Activated T-cell treated with anti-CD3 and anti-CD28 coated beads for 1 hour (primary cell): ENCODE measurements around the gene CCDC28B.
"Not testable (repeated sequence)": the region's sequence is repeated elsewhere in the genome, so short reads cannot be mapped to it uniquely, and the experiment has no call there.

Experiments used
- DNase-seq: peaks from one replicate; pipeline ENCODE4 v3.0.0-alpha.2; 2020; ENCODE audit warnings: low read depth

CCDC28B gene

GRCh38 chr1:32200226-32201010 is at the start of gene CCDC28B:
Gene CCDC28B (plus strand): TSS chr1:32200595. CDS start chr1:32201936, 1,341 bp downstream.
- DNase-seq: peak; percentile 32

- no peak for DNase-seq
Measured at GRCh38 chr1:32150847-32151246, 49.5 kb upstream of the CCDC28B start.

DNA sequence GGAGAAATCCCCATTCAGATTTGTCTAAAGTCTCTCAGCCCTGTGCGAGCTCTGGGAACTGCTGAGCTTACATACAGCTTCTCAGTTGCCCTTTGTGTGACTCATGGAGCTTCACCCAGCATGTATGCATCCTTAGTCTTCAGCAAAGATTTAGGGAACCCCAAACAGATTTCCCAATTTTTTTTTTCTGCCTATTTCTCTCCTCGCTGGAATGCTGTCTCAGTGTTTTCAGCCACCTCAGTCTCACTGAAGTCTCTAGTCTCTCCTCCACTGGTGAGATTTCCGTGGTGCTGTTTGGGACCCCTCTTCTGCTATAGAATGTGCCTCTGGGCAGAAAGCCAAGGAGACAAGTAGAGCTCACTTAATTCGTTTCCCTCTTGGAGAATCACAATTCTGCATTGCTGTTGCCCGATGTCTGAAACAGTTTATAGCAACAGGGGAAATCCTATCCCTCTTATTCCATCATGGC is 49.0 kb upstream of the CCDC28B start:
- no peak for DNase-seq

DNA sequence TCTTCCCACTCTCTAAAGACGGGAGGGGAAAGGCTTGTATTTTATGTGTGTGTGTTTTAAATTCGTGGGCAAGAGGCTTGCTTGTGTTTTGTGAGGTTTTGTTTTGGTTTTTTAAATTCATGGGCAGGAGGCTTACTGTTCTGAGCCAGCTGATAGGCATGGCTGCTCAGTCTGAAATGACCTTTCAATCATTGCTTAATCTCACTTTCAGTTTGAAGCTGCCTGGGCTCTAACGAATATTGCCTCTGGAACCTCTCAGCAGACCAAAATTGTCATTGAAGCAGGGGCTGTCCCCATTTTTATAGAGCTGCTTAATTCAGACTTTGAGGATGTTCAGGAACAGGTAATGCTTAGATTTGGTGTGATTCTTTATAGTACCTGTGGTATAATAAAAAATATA is 41.2 kb upstream of the CCDC28B start:
- no peak for DNase-seq

- DNase-seq: no peak
Measured at GRCh38 chr1:32163405-32163804, 37.0 kb upstream of the CCDC28B start.

- not testable (repeated sequence) for DNase-seq
Measured at GRCh38 chr1:32165633-32166032, 34.8 kb upstream of the CCDC28B start.

- no peak for DNase-seq
Measured at GRCh38 chr1:32170991-32171390, 29.4 kb upstream of the CCDC28B start.

DNA sequence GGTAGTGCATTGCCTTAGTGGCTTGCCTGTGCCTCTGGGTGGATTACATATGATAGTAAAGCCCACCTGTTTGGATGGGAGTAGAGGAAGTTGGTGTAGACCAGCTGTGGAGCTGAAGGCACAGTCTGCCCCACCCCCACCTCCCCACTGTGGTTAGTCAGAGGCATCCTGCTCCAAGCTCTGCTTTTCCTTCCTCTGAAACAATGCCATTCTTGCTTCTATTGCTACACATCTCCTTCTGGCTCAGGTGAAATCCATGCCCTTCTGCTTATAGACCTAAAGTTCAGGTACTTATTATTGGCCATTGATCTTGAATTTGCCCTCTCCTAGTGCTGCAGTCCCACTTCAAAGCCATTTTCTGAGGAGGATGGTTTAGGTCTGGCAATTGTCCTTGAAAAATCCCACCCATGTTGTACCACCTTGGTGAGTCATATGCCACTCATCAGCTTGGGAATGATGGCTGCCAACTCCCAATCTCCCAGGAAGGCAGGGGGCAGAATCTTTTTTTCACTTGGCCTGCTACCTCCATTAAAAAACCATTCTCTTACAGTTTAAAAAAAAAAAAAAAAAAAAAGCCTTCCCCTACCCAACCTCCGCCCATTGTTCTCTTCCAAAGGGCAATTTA is 27.7 kb upstream of the CCDC28B start:
- no peak for DNase-seq

DNA sequence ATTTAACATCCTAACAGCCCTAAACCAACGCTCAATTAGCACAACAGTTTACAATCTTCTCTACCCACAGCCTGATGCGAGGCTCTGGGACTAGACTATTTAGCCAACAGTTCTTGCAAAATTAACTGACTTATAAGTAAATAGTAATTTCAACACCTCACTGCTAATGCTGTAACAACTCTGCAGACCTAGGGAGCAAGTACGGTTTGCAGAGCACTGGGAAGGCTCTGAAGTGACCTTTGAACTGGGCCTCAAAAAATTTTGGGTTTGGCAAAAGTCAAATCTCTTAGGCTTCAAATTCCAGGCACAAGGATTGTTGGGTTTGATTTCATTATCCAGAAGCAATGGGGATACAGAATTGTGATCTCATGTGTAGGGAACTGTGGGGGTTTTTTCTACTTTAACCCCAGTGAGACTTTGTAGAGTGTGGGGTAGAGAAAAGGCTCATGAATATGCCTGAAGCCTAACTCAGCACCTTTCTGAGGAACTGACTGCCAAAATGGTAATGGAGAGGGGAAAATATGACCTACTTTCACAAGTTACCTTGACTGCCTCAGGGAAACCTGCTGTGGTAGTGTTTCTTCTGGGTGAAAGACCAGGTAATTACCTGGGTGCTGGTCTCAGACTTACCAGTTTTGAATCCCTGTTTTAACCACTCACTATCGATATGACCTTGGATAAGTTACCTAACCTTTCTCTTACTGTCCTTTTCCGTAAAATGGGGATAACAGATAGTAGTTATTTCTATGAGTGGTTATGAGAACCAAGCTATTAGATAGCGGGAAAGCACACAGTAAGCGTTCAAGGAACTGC is 21.8 kb upstream of the CCDC28B start:
- no peak for DNase-seq

- DNase-seq: no peak
Measured at GRCh38 chr1:32179193-32179442, 21.3 kb upstream of the CCDC28B start.

GRCh38 chr1:32179443-32180185 is 20.8 kb upstream of the CCDC28B start, which contains the start of gene TXLNA:
Gene TXLNA (plus strand): TSS chr1:32179675. CDS start chr1:32180346, 671 bp downstream.
- peak; percentile 85 for DNase-seq

DNA sequence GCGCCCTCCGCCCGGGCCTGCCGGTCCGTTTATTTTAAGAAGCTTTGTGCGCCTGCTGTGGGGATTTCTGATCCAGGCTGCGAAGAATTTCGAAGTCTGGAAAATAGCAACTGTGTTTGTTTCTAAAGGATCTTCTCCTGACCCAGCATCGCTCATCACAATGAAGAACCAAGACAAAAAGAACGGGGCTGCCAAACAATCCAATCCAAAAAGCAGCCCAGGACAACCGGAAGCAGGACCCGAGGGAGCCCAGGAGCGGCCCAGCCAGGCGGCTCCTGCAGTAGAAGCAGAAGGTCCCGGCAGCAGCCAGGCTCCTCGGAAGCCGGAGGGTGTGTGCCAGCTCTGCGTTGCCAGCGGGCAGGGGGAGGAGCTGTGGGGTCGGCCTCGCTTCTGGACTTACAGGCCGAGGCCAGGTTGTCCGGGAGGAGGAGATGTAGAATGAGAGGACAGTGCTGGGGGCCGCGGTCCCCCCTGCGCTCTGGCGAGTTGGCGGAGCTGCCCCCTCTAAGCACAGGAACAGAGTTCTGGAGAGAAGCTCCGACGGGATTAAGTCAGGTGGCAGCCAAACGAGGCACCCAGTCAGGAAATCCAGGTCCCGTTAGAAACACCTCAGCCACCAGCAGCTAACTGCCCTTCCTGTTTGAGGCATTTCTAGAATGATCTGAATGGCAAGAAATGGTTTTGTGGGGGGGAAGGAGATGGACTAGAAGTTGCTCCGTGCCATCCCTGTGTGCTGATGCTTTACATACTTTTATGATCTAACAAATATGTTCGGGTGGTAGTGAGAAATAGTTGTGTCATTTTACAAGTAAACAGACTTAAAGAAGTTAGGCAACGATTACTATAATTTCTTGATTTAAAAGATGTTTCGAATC is 20.0 kb upstream of the CCDC28B start:
- no peak for DNase-seq

DNA sequence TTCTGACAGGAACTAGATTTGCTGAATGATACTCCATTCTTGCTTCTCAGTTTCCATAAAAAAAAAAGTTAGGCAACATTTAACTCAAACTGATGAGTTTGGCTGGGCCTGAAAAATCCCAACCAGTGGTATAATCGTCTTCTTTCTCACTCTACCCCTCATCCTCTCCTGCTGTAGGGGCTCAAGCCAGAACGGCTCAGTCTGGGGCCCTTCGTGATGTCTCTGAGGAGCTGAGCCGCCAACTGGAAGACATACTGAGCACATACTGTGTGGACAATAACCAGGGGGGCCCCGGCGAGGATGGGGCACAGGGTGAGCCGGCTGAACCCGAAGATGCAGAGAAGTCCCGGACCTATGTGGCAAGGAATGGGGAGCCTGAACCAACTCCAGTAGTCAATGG is 19.3 kb upstream of the CCDC28B start:
- DNase-seq: no peak

GRCh38 chr1:32181563-32181962 is 18.8 kb upstream of the CCDC28B start:
- DNase-seq: no peak

DNA sequence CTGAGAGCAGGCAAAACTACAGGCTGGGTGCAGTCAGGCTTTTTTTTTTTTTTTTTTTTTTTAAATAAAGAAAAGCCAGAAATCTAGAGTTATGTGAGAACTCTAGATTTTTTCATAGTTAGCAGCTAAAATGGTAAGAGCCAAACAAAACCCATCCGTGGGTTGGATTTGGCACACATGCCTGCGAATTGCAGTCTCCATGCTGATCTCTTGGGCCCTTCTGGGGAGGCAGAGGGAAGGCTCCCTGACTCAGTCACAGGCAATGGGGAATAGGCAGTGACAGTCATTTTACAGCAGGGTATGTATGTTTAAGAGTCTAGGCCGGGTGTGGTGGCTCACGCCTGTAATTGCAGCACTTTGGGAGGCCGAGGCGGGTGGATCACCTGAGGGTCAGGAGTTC is 18.3 kb upstream of the CCDC28B start:
- no peak for DNase-seq

- DNase-seq: no peak
Measured at GRCh38 chr1:32184650-32185049, 15.7 kb upstream of the CCDC28B start.

- DNase-seq: no peak
Measured at GRCh38 chr1:32186077-32186476, 14.3 kb upstream of the CCDC28B start.

DNA sequence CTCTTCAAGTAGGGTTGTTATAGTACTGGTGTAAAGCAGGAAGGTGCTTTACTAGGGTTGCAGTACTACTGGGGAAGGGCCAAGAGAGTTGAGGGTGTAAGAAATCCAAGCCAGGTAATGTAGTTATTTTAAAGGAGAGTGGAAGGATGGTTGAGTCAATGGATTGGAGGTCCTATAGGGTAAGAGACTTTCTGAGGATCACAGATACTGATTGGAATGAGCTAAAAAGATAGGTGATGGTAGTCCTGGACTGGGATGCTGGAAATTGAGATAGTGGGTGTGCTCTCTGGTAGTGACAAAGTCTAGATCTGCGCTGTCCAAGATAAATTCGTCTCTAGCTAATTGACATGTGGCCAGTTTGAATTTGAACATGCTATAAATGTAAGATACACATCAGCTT is 13.9 kb upstream of the CCDC28B start:
- no peak for DNase-seq

DNA sequence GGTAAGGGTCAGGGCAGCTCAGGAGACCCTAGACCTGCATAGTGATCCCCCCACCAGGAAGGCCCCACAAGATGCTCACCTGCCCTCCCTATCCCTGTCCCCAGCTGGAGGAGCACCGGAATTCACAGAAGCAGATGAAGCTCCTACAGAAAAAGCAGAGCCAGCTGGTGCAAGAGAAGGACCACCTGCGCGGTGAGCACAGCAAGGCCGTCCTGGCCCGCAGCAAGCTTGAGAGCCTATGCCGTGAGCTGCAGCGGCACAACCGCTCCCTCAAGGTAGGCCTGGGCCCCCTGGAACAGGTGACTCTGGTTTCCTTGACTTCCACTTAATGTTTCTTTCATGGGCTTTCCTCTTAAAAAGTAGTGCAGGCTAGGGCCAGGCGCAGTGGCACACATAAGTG is 12.5 kb upstream of the CCDC28B start:
- DNase-seq: no peak

- DNase-seq: no peak
Measured at GRCh38 chr1:32192220-32192948, 8.0 kb upstream of the CCDC28B start.

DNA sequence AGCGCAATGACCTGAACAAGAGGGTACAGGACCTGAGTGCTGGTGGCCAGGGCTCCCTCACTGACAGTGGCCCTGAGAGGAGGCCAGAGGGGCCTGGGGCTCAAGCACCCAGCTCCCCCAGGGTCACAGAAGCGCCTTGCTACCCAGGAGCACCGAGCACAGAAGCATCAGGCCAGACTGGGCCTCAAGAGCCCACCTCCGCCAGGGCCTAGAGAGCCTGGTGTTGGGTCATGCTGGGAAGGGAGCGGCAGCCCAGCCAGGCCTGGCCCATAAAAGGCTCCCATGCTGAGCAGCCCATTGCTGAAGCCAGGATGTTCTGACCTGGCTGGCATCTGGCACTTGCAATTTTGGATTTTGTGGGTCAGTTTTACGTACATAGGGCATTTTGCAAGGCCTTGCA is 5.4 kb upstream of the CCDC28B start:
- DNase-seq: no peak
